HCT116 (cell line): Measurements from ENCODE around the gene ACER3. TPM values are rescaled to one million over a fixed set of nuclear protein-coding genes. Genes with fewer than 3 reads are reported as not detected.

Experiments
- ATAC-seq: fragments of 200-7000 bp; cut with Tn5 transposase; 2 replicates; pipeline ENCODE4 v1.9.1; 2020; ENCODE audit warnings: mild to moderate bottlenecking, moderate library complexity
- BruUV-seq: library from RNA; stranded (reverse); fragments of 400-500 nt; replicated peaks from 2 replicates; lab custom pipeline; 2021; lab: Mats Ljungman, UMichigan
- CTCF ChIA-PET: fragments of 300-600 bp; sonication (Branson Sonifier 250); formaldehyde crosslinking; loops from one replicate; lab custom pipeline; 2021; ENCODE audit warnings: antibody characterized with exemption; lab: Charles Lee
- POLR2A ChIA-PET: fragments of 300-600, 350-600 bp; sonication (Branson Sonifier 250); formaldehyde crosslinking; loops from one replicate; lab custom pipeline; 2021; ENCODE audit warnings: antibody characterized with exemption; lab: Charles Lee
- RAD21 ChIA-PET, 2 experiments: fragments of 300-600 bp; sonication (Branson Sonifier 250); formaldehyde crosslinking; loops; one replicate each; lab custom pipeline; 2023; ENCODE audit warnings: low total read pairs in 2 of 2; ENCODE audit not compliant: uncharacterized antibody in 2 of 2, unreplicated experiment in 2 of 2, low non-redundant PET in 1 of 2; lab: Charles Lee
- DNase-seq: peaks from one replicate; pipeline ENCODE4 v3.0.0-alpha.2; 2010; ENCODE audit warnings: low read depth, low spot score
- H2AFZ ChIP-seq: fragments of 200-600 bp; shearing (Covaris generic), sonication (generic); 2 replicates; pipeline ENCODE4 v1.6.1; 2017; ENCODE audit warnings: low read depth, mixed run types, mixed read lengths, antibody characterized with exemption, low read length; ENCODE audit not compliant: poor library complexity, severe bottlenecking
- H3K27ac ChIP-seq: 2 replicates; pipeline ENCODE4 v1.5.1; 2012; ENCODE audit warnings: low read depth, low read length
- H3K27me3 ChIP-seq: fragments of 200-600 bp; sonication (generic); 2 replicates; pipeline ENCODE4 v1.6.1; 2016; ENCODE audit warnings: mixed run types, low read length, mixed read lengths; ENCODE audit not compliant: insufficient read depth
- H3K36me3 ChIP-seq, 2 experiments: fragments of 200-500 bp in 1 of 2; fragments of 200-600 bp in 1 of 2; sonication (Bioruptor generic) in 1 of 2; sonication (generic) in 1 of 2; 2 replicates each; pipeline versions ENCODE4 v1.5.1 to v1.6.1; 2014 to 2016; ENCODE audit warnings: low read length in 2 of 2, inconsistent platforms in 1 of 2, mixed read lengths in 1 of 2, mixed run types in 1 of 2; ENCODE audit not compliant: insufficient read depth in 2 of 2, control insufficient read depth in 1 of 2
- H3K4me1 ChIP-seq, 2 experiments: fragments of 200-600 bp in 1 of 2; sonication (generic) in 1 of 2; 2 replicates each; pipeline versions ENCODE4 v1.5.1 to v1.6.1; 2012 to 2017; ENCODE audit warnings: low read length in 2 of 2, inconsistent platforms in 1 of 2, mild to moderate bottlenecking in 1 of 2, mixed read lengths in 1 of 2, mixed run types in 1 of 2, moderate library complexity in 1 of 2; ENCODE audit not compliant: insufficient read depth in 2 of 2, control insufficient read depth in 1 of 2
- H3K4me2 ChIP-seq: fragments of 200-600 bp; sonication (generic); 2 replicates; pipeline ENCODE4 v1.6.1; 2017; ENCODE audit warnings: mixed run types, low read length, mixed read lengths
- H3K4me3 ChIP-seq, 2 experiments: fragments of 200-600 bp in 1 of 2; sonication (generic) in 1 of 2; replicated peaks in 1 of 2; 2 replicates each; pipeline ENCODE4 v1.5.1; 2011 to 2016; ENCODE audit warnings: low read length in 2 of 2, control low read depth in 1 of 2, low read depth in 1 of 2, mild to moderate bottlenecking in 1 of 2, mixed read lengths in 1 of 2, mixed run types in 1 of 2
- H3K79me2 ChIP-seq: fragments of 200-600 bp; sonication (generic); 2 replicates; pipeline ENCODE4 v1.6.1; 2017; ENCODE audit warnings: mild to moderate bottlenecking, mixed run types, low read length, moderate library complexity, mixed read lengths; ENCODE audit not compliant: insufficient read depth
- H3K9ac ChIP-seq: fragments of 200-600 bp; sonication (generic); 2 replicates; pipeline ENCODE4 v1.6.1; 2016; ENCODE audit warnings: low read length, mixed read lengths
- H3K9me2 ChIP-seq: fragments of 200-600 bp; sonication (generic), shearing (Covaris generic); 2 replicates; pipeline ENCODE4 v1.6.1; 2017; ENCODE audit warnings: mixed run types, mild to moderate bottlenecking, moderate library complexity; ENCODE audit not compliant: insufficient read depth
- H3K9me3 ChIP-seq, 2 experiments: fragments of 200-500 bp in 1 of 2; fragments of 200-600 bp in 1 of 2; sonication (Bioruptor generic) in 1 of 2; sonication (generic) in 1 of 2; 2 replicates each; pipeline ENCODE4 v1.6.1; 2014 to 2017; ENCODE audit warnings: low read length in 2 of 2, mixed read lengths in 2 of 2, inconsistent platforms in 1 of 2, low read depth in 1 of 2, mild to moderate bottlenecking in 1 of 2, mixed run types in 1 of 2, moderate library complexity in 1 of 2; ENCODE audit not compliant: control insufficient read depth in 1 of 2, insufficient read depth in 1 of 2
- H4K20me1 ChIP-seq: fragments of 200-600 bp; sonication (generic), shearing (Covaris generic); 2 replicates; pipeline ENCODE4 v1.6.1; 2017; ENCODE audit warnings: mixed run types, mild to moderate bottlenecking, moderate library complexity; ENCODE audit not compliant: insufficient read depth
- CBX3 ChIP-seq: IDR thresholded peaks from 2 replicates; pipeline ENCODE4 v1.6.1; 2012; ENCODE audit warnings: low read depth
- CEBPB ChIP-seq: IDR thresholded peaks from 2 replicates; pipeline ENCODE4 v1.6.1; 2012; ENCODE audit warnings: low read depth
- EGR1 ChIP-seq: IDR thresholded peaks from 2 replicates; pipeline ENCODE4 v1.6.1; 2012; ENCODE audit warnings: low read depth
- EZH2phosphoT487 ChIP-seq: fragments of 200-600 bp; IDR thresholded peaks from 2 replicates; pipeline ENCODE4 v1.6.1; 2018; ENCODE audit warnings: antibody characterized with exemption, borderline replicate concordance
- FOSL1 ChIP-seq: IDR thresholded peaks from 2 replicates; pipeline ENCODE4 v1.6.1; 2012; ENCODE audit warnings: low read depth
- MAX ChIP-seq: IDR thresholded peaks from 2 replicates; pipeline ENCODE4 v1.6.1; 2012
- SIN3A ChIP-seq: IDR thresholded peaks from 2 replicates; pipeline ENCODE4 v1.6.1; 2012; ENCODE audit warnings: low read depth
- SP1 ChIP-seq: IDR thresholded peaks from 2 replicates; pipeline ENCODE4 v1.6.1; 2012; ENCODE audit warnings: low read depth
- SRF ChIP-seq: IDR thresholded peaks from 2 replicates; pipeline ENCODE4 v1.6.1; 2012; ENCODE audit warnings: low read depth
- TCF7L2 ChIP-seq: IDR thresholded peaks from 2 replicates; pipeline ENCODE4 v1.7.0; 2011; ENCODE audit warnings: borderline replicate concordance, inconsistent platforms; ENCODE audit not compliant: insufficient read depth, insufficient read length; ENCODE audit errors: extremely low read depth
- YY1 ChIP-seq: IDR thresholded peaks from 2 replicates; pipeline ENCODE4 v1.6.1; 2011; ENCODE audit warnings: low read length, low read depth, moderate library complexity, mild to moderate bottlenecking; ENCODE audit not compliant: insufficient replicate concordance; ENCODE audit errors: extremely low read depth
- ZFX ChIP-seq: fragments of 450-650 bp; IDR thresholded peaks from 2 replicates; pipeline ENCODE4 v1.6.1; 2017
- ZNF274 ChIP-seq: fragments of 200-500 bp; sonication (Bioruptor generic); IDR thresholded peaks from 2 replicates; pipeline ENCODE4 v1.6.1; 2014; ENCODE audit warnings: mild to moderate bottlenecking, low read depth, low read length, inconsistent platforms
- intact Hi-C: fragments of 100-400 bp; cut with micrococcal nuclease; formaldehyde crosslinking; loops from 2 replicates; pipeline ENCODE4 v1.10.0; 2022
- total RNA-seq: library from RNA; stranded (reverse); gene quantifications from one replicate; pipeline ENCODE4 v1.2.1, GENCODE V29; 2021; ENCODE audit not compliant: unreplicated experiment
- TF ChIP-seq, protein P1 (sequence below): IDR thresholded peaks from 2 replicates; pipeline ENCODE4 v1.6.1; 2011; ENCODE audit warnings: mild to moderate bottlenecking, low read length, moderate library complexity; ENCODE audit not compliant: insufficient replicate concordance; ENCODE audit errors: extremely low read depth
- TF ChIP-seq, protein P2 (sequence below): IDR thresholded peaks from 2 replicates; pipeline ENCODE4 v1.6.1; 2012; ENCODE audit warnings: low read depth

The ACER3 gene
- total RNA-seq, 1 experiment from 2014 or later, result 19.1 TPM

- H4K20me1 ChIP-seq, result no peaks in the 10 kb centered on the region
- intact Hi-C loops, result no loop called here
- H3K9me3 ChIP-seq, result no peaks in the 10 kb centered on the region
- no peak overlapping the region for H3K27ac ChIP-seq
- no peak overlapping the region for H3K4me3 ChIP-seq
- H2AFZ ChIP-seq, result no peak overlapping the region
- H3K79me2 ChIP-seq, result no peaks in the 10 kb centered on the region
- H3K9ac ChIP-seq, result no peak overlapping the region
- no peak for TF ChIP-seq MAX
- no peak for TF ChIP-seq EZH2phosphoT487
- TF ChIP-seq, protein P1, sequence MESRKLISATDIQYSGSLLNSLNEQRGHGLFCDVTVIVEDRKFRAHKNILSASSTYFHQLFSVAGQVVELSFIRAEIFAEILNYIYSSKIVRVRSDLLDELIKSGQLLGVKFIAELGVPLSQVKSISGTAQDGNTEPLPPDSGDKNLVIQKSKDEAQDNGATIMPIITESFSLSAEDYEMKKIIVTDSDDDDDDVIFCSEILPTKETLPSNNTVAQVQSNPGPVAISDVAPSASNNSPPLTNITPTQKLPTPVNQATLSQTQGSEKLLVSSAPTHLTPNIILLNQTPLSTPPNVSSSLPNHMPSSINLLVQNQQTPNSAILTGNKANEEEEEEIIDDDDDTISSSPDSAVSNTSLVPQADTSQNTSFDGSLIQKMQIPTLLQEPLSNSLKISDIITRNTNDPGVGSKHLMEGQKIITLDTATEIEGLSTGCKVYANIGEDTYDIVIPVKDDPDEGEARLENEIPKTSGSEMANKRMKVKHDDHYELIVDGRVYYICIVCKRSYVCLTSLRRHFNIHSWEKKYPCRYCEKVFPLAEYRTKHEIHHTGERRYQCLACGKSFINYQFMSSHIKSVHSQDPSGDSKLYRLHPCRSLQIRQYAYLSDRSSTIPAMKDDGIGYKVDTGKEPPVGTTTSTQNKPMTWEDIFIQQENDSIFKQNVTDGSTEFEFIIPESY, result no peak
- TF ChIP-seq FOSL1, result no peak
- no peak for TF ChIP-seq CEBPB
- no peak for TF ChIP-seq SIN3A
- TF ChIP-seq YY1, result no peak
- no peak for TF ChIP-seq SP1
- TF ChIP-seq EGR1, result no peak
- no peak for TF ChIP-seq ZFX
- TF ChIP-seq TCF7L2, result no peak
- TF ChIP-seq, protein P2, sequence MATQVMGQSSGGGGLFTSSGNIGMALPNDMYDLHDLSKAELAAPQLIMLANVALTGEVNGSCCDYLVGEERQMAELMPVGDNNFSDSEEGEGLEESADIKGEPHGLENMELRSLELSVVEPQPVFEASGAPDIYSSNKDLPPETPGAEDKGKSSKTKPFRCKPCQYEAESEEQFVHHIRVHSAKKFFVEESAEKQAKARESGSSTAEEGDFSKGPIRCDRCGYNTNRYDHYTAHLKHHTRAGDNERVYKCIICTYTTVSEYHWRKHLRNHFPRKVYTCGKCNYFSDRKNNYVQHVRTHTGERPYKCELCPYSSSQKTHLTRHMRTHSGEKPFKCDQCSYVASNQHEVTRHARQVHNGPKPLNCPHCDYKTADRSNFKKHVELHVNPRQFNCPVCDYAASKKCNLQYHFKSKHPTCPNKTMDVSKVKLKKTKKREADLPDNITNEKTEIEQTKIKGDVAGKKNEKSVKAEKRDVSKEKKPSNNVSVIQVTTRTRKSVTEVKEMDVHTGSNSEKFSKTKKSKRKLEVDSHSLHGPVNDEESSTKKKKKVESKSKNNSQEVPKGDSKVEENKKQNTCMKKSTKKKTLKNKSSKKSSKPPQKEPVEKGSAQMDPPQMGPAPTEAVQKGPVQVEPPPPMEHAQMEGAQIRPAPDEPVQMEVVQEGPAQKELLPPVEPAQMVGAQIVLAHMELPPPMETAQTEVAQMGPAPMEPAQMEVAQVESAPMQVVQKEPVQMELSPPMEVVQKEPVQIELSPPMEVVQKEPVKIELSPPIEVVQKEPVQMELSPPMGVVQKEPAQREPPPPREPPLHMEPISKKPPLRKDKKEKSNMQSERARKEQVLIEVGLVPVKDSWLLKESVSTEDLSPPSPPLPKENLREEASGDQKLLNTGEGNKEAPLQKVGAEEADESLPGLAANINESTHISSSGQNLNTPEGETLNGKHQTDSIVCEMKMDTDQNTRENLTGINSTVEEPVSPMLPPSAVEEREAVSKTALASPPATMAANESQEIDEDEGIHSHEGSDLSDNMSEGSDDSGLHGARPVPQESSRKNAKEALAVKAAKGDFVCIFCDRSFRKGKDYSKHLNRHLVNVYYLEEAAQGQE, result no peak
- TF ChIP-seq SRF, result no peak
- no peak for TF ChIP-seq ZNF274
- TF ChIP-seq CBX3, result no peak
- no TSS peak for BruUV-seq
- no peaks in the 10 kb centered on the region for H3K27me3 ChIP-seq
- POLR2A ChIA-PET, result no interaction called here
- no peak overlapping the region for H3K4me2 ChIP-seq
- DNase-seq (no peak), ATAC-seq (no peak)
- CTCF ChIA-PET, result no interaction called here
- H3K36me3 ChIP-seq, result no peaks in the 10 kb centered on the region
- peaks cover under 1 to 10% of the 10 kb centered on the region in 2 experiments; a peak in 3 of 4 replicates for H3K4me1 ChIP-seq
- H3K9me2 ChIP-seq, result no peaks in the 10 kb centered on the region
- RAD21 ChIA-PET, result no interaction called here
Measured at GRCh38 chr11:76834151-76834550, 26.6 kb upstream of the ACER3 start.
